Activated CD4-positive, alpha-beta T cell treated with anti-CD3 and anti-CD28 coated beads, Interleukin-2, amount 50 U/mL, for 1 hour (primary cell): Measurements from ENCODE around the gene HOXA9.

ENCODE experiments used
- DNase-seq: peaks from one replicate; pipeline ENCODE4 v3.0.0-alpha.2; 2020

The HOXA9 gene

DNA sequence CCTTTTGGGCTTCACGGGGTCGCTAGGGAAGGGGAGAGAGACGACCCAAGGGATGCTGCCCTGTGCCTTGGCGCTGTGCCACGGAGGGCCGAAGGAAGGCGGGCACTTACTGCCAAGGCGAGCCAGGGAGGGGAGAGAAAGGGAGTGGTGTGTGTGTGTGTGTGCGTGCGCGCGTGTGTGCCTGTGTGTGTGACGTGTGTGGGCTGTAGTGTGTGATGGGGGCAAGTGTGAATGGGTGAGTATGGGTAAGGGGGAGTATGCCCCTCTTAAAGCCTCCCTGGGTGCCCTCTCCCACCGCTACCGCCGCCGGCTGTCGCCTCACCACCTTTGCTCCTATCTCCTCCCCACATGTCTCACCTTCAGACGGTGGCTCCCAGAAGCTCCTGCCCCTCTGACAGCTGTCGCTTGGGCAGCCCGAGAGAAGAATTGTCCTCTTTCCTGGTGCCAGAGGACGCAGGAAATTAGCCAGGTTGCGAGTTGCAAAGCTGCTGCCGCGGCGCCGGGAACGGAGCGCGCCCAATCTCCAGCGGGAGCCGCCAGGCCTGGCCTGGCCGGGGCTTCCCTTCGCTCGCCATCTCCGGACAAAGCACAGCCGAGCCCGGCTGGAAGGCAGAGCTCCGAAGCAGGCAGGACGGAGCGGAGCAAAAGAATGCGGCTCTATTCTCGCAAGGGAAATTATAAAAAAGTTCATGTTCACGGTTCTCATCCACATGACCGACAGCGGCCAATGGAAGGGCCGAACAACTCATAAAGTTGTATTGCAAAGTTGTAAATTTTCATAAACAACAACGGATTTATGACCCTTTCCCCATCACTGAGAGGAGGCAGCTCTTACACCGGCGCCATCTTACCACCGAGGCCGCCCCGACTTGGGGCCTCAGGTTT, 13.2 kb downstream of the HOXA9 start, which contains the start of gene HOXA3:
Gene HOXA3 (minus strand): TSS at position 653 of the 885 bp plus-strand sequence. CDS start 41,943 bp downstream, outside the sequence.
- no peak for DNase-seq

DNA sequence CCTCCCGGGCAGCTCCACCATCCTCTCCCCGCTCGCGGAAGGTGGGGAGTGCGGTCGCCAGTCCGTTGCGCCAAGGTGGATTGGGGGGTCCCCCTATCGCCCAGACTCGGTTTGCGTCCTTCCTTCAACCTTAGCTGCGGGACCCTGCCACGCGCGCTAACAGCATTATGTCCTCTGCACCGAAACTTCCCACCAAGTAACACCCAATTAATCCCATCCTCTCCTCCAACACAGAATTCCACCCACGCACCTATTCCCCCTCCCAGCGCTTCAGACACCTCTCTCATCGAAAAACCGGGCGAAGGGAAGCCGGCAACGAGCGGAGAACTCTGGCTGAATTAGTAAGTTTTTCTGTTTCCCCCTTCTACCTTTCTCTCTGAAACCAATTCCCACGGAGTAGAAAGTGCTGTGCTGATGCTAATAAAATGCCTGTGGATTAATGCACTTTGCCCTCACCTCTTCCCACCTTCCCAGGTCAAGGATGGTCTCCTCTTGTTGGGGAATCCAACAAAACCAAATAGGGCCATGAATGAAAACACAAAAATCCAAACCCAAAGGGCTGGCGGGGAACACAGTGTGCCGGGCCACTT, 13.9 kb downstream of the HOXA9 start:
- DNase-seq: no peak

GRCh38 chr7:27150568-27151340, 14.6 kb downstream of the HOXA9 start:
- peak; percentile 64 for DNase-seq

- DNase-seq: no peak
These were observed 15.3 kb downstream of the HOXA9 start for GRCh38 chr7:27149842-27150567.

- DNase-seq: no peak
These were observed 16.3 kb downstream of the HOXA9 start for GRCh38 chr7:27148756-27149641.

- DNase-seq: no peak
These were observed 17.1 kb downstream of the HOXA9 start for GRCh38 chr7:27148031-27148755.

DNA sequence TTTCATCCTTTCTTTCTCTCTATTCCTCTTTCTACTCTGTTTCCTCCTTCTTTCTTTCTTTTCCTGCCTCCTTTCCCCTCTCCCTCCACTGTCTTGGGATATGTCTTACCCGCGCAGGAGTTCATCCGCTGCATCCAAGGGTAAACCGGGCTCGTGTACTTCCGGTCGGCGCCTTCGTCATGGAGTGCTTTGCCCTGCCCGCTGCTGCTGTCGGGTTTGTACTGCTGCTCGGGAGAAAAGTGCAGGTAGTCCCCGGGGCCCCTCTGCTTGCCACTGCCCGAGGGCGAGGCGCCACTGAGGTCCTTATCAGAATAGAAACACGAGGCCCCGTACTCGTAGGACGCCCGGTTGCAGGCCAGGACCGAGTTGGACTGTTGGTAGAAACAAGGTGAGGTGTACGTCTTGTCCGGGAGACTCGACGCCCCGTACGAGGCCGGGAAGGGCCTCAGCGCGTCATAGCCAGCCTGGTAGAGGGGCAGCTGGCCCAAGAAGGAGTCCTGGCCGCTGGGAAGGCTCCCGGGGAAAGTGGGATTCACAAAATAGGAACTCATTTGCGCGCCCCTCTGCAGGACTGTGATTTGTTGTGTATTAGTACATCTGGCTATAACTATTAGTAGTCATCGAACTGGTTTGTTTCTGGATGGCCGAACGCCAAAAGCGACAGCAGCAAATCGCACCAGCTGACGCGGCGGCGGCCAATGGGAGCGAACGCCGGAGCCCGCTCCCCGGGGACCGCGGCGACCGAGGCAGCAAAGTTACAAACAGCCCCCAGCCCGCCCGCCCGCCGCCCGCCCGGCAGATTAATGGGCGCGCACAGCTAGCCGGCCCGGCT, 17.9 kb downstream of the HOXA9 start, which contains the start of gene HOXA6:
Gene HOXA6 (minus strand): TSS at position 576 of the 832 bp plus-strand sequence. CDS start 25 bp downstream, at position 551.
- DNase-seq: no peak

DNA sequence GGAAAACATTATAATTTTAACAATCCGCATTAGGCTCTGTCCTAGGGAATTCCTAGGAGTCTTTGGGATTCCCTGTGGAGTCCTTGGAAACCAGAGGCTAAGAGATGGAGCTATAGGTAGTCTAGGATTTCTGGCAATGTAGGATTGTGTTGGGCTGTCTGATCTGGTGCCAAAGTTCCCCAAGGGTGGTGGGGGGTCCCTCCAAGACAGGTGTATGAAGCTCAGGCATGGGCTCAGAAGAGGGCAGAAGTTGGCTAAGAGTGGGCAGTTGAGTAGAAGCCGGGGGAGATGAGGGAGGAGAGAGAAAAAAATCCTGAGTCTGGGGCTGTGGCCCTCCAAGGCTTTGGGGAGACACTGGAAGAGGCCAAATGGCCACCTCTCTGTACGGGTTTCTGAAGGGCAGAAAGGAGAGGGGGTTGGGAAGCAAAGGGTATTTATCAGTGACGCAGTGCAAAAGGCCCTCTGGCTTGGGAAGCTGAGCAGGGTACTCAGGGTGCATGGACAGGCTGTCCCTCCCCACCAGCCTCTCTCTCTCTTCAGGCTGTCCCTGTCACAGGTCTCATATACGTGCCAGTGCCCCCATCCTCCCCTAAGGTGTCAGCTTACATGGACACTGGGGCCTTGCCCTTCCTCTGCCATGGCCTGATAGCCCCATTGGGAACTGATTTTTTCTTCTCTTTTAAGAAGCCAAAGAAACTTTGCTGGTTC, 18.7 kb downstream of the HOXA9 start:
- DNase-seq: no peak

- no peak for DNase-seq
These were observed 19.4 kb downstream of the HOXA9 start for GRCh38 chr7:27145914-27146412.

- no peak for DNase-seq
These were observed 20.0 kb downstream of the HOXA9 start for GRCh38 chr7:27145165-27145913.

DNA sequence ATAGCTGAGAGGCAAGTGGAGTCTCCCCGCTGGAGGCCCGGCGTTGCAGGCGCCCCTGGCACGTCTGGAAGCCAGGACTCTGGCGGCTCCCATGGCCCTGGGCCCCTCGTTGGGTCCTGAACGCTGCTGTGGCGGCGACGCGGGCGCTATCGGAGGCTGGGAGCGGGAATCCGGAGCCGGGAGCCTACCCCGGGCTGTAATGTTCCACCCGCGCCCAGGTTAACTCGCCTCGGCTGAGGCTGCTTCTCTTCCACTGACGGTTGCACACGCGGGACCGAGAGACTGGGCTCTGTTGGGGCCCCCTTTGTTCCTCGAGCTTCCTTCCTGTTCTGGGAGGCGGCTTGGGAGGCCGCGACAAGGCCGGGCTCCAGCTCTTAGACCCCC, 20.6 kb downstream of the HOXA9 start:
- DNase-seq: no peak

DNA sequence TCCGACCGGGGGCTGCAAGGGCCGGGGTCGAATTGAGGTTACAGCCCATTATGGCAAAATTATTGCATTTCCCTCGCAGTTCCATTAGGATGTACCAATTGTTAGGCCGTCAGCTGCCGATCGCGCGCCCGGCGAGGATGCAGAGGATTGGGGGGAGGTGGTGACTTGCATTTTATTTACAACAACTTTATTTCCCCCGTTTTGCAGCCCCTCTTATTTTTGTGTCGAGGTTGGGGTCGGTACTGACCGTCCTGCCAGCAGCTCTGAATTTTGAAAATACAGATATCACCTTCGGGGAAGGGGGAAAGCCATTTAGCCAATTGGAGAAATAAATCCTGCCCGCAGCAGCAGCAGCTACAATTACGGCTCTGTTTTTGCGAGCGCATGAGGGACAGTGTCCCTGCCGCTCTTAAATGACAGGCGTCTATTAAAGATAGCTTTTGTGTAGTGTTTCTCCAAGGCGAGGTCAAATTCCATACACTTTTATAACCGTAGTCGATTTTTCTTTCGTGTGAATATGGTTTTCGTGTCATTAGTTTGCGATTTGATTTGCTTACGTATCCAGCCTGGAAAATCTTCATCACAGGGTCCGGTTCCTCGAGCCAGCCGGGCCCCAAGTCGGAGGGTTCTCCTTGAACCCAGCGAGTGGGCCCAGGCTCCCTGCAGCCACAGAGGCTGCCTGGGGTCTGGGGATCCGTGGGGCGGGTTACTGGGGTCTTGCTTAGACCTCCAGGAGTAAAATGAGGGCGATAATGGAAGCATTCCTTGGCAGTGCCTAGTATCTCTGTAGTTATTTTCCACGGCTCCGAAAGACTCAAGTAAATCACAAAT, 21.2 kb downstream of the HOXA9 start:
- DNase-seq: no peak

GRCh38 chr7:27143023-27143949, 22.1 kb downstream of the HOXA9 start, which contains the start of gene HOXA5:
Gene HOXA5 (minus strand): TSS chr7:27143681. CDS start chr7:27143607, 74 bp downstream.
- no peak for DNase-seq

GRCh38 chr7:27142580-27143022, 22.7 kb downstream of the HOXA9 start:
- no peak for DNase-seq

- DNase-seq: no peak
These were observed 23.3 kb downstream of the HOXA9 start for GRCh38 chr7:27141923-27142579.
